ENCODE data around the gene BNIPL.

Gene BNIPL

DNA sequence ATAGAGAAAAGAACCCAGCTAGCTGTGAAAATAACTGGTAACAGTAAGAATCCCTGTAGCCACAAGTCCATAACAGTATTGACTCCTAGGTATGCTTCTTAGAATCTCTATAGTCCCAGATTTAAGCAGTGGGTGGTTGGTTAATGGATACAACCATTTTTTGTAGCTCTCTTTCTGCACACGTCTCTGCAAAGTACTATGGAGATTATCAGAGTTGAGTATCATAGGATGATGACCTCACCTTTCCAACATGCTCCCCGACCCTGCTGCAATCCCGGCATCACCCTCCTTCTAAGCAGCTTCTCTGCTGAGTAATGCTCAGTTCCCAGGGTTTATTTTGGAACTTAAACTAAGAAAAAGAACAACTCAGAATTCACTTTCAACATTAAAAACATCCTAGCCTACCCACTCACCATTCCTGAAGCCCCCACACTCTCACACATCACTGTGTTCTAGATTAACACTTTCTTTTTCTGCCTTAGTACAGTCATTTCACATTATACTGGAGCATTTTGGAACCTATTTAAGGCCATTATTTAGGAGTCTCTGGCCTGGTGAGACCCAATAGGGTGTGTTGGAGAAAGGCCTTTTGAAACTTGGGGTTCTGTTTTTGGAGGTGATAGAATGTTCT lies 26.5 kb downstream of the BNIPL start:
- TF ChIP-seq, protein P1, sequence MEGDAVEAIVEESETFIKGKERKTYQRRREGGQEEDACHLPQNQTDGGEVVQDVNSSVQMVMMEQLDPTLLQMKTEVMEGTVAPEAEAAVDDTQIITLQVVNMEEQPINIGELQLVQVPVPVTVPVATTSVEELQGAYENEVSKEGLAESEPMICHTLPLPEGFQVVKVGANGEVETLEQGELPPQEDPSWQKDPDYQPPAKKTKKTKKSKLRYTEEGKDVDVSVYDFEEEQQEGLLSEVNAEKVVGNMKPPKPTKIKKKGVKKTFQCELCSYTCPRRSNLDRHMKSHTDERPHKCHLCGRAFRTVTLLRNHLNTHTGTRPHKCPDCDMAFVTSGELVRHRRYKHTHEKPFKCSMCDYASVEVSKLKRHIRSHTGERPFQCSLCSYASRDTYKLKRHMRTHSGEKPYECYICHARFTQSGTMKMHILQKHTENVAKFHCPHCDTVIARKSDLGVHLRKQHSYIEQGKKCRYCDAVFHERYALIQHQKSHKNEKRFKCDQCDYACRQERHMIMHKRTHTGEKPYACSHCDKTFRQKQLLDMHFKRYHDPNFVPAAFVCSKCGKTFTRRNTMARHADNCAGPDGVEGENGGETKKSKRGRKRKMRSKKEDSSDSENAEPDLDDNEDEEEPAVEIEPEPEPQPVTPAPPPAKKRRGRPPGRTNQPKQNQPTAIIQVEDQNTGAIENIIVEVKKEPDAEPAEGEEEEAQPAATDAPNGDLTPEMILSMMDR (IDR thresholded peaks at IDR 0.05; ENCODE audit: insufficient read depth, low read length) = no peak
- TF ChIP-seq, protein P2, sequence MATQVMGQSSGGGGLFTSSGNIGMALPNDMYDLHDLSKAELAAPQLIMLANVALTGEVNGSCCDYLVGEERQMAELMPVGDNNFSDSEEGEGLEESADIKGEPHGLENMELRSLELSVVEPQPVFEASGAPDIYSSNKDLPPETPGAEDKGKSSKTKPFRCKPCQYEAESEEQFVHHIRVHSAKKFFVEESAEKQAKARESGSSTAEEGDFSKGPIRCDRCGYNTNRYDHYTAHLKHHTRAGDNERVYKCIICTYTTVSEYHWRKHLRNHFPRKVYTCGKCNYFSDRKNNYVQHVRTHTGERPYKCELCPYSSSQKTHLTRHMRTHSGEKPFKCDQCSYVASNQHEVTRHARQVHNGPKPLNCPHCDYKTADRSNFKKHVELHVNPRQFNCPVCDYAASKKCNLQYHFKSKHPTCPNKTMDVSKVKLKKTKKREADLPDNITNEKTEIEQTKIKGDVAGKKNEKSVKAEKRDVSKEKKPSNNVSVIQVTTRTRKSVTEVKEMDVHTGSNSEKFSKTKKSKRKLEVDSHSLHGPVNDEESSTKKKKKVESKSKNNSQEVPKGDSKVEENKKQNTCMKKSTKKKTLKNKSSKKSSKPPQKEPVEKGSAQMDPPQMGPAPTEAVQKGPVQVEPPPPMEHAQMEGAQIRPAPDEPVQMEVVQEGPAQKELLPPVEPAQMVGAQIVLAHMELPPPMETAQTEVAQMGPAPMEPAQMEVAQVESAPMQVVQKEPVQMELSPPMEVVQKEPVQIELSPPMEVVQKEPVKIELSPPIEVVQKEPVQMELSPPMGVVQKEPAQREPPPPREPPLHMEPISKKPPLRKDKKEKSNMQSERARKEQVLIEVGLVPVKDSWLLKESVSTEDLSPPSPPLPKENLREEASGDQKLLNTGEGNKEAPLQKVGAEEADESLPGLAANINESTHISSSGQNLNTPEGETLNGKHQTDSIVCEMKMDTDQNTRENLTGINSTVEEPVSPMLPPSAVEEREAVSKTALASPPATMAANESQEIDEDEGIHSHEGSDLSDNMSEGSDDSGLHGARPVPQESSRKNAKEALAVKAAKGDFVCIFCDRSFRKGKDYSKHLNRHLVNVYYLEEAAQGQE (IDR thresholded peaks at IDR 0.05; ENCODE audit: insufficient replicate concordance, low read depth) = no peak
- TF ChIP-seq SPI1 (IDR thresholded peaks at IDR 0.05; ENCODE audit: borderline replicate concordance, low read depth) (no peak), POLR2AphosphoS5 (IDR thresholded peaks at IDR 0.05; ENCODE audit: low read depth) (no peak), GABPA (IDR thresholded peaks at IDR 0.05; ENCODE audit: low read depth) (no peak)
- Histone ChIP-seq H3K4me3 (replicated peaks; ENCODE audit: insufficient read depth, low read length) (no peak overlapping the region), H3K27me3 (ENCODE audit: insufficient read depth, poor library complexity, severe bottlenecking) (no peaks in the 10 kb centered on the region), H3K27ac (replicated peaks) (no peak overlapping the region)
- DNase-seq (ENCODE audit: low read depth in 1 of 2, low spot score in 1 of 2) = no peak

DNA sequence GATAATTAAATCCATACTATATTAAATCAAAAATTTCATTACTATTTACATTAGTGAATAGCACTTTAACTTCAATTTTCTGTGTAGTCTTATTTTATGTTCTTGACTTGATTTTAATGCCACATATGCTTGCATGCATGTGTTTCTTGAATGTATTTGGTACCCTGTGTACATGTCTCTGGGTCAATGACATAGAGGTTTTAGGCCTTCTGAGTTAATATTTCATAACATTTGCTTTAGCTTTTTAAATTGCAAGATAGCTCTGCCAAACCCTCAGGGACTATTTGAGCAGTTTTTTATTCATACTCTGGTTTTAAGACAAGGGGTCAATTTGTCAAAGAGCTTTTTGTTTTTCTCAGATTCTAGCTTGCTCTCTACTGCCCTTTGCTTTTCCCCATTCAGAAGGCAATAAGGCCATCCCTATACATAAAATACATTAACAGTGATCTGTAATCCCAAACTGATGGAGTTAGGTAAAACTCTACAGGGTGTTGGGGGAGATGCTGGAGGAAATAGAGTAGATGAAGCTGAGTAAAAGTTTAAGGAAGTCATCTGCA lies 28.8 kb downstream of the BNIPL start:
- no peak for DNase-seq (ENCODE audit: low read depth in 1 of 2, low spot score in 1 of 2)
- no peak for TF ChIP-seq SPI1 (IDR thresholded peaks at IDR 0.05; ENCODE audit: borderline replicate concordance, low read depth)
- TF ChIP-seq, protein P2 (IDR thresholded peaks at IDR 0.05; ENCODE audit: insufficient replicate concordance, low read depth) = no peak
- TF ChIP-seq, protein P1 (IDR thresholded peaks at IDR 0.05; ENCODE audit: insufficient read depth, low read length) = no peak
- TF ChIP-seq POLR2AphosphoS5 (IDR thresholded peaks at IDR 0.05; ENCODE audit: low read depth) = no peak
- no peak for TF ChIP-seq GABPA (IDR thresholded peaks at IDR 0.05; ENCODE audit: low read depth)
- H3K4me3 ChIP-seq (replicated peaks; ENCODE audit: insufficient read depth, low read length) = no peak overlapping the region
- no peaks in the 10 kb centered on the region for H3K27me3 ChIP-seq (ENCODE audit: insufficient read depth, poor library complexity, severe bottlenecking)
- H3K27ac ChIP-seq (replicated peaks) = no peak overlapping the region

DNA sequence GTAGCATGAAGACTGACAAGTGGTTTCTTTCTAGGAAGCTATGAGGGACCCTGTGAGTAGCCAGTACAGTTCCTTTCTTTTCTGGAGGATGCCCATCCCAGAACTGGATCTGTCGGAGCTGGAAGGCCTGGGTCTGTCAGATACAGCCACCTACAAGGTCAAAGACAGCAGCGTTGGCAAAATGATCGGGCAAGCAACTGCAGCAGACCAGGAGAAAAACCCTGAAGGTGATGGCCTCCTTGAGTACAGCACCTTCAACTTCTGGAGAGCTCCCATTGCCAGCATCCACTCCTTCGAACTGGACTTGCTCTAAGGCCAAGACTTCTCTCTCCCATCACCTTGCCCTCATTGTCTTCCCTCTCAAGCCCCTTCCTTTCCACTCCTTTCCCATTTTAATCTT lies 30.8 kb downstream of the BNIPL start:
- no peak overlapping the region for H3K27ac ChIP-seq (replicated peaks)
- TF ChIP-seq GABPA (IDR thresholded peaks at IDR 0.05; ENCODE audit: low read depth) (no peak), POLR2AphosphoS5 (IDR thresholded peaks at IDR 0.05; ENCODE audit: low read depth) (no peak), SPI1 (IDR thresholded peaks at IDR 0.05; ENCODE audit: borderline replicate concordance, low read depth) (no peak)
- TF ChIP-seq, protein P1 (IDR thresholded peaks at IDR 0.05; ENCODE audit: insufficient read depth, low read length) = no peak
- DNase-seq (ENCODE audit: low read depth in 1 of 2, low spot score in 1 of 2) = no peak
- H3K27me3 ChIP-seq (ENCODE audit: insufficient read depth, poor library complexity, severe bottlenecking) = no peaks in the 10 kb centered on the region
- no peak overlapping the region for H3K4me3 ChIP-seq (replicated peaks; ENCODE audit: insufficient read depth, low read length)

All from HL-60 (cell line).